DMS79 treated with DMSO at 0.1 percent for 48 hours (cell line): ENCODE results near the gene GALNT7.
A peak's percentile ranks its signal among the peaks of the same experiment; 100 is the strongest.
"Not testable (repeated sequence)": the region's sequence is repeated elsewhere in the genome, so short reads cannot be mapped to it uniquely, and the experiment has no call there.

Source experiments
- DNase-seq: peaks from one replicate; lab custom pipeline; 2025; lab: John Stamatoyannopoulos, UW

GALNT7 gene

DNA sequence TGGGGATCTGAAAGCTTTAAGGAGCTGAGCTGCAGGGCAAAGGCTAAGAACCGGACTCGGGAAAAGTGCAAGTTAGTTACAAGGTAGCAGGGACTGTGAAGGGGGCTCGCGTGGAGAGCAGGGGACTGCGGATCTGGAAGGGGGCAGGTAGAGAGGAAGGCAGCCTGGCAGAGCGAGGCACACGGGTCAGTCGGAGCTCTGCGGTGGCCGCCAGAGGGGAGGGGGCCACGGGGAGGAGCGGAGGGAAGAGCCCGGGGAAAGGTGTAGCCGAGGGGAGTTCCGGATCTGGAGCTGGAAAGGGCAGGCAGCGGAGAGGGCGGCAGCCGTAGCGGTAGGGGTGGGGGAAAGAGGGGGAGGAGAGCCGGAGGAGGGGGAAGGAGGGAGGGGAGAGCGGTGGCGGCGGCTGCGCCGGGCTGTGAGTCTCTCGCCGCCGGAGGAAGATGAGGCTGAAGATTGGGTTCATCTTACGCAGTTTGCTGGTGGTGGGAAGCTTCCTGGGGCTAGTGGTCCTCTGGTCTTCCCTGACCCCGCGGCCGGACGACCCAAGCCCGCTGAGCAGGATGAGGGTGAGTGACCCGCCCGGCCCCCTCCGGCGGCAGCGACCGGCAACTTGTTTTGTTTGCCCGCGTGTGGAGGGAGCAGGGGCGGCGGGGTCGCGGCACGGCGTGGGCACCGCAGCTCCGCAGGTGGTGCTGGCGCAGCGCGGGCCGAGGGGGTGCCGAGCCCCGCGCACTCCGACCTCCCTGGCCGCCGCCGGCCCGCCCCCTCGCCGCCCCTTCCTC lies at the start of gene GALNT7:
TSS of gene GALNT7 (plus strand) at position 416 of the 782 bp plus-strand sequence. CDS start at position 441, 25 bp downstream.
- peak; percentile 48 for DNase-seq

DNA sequence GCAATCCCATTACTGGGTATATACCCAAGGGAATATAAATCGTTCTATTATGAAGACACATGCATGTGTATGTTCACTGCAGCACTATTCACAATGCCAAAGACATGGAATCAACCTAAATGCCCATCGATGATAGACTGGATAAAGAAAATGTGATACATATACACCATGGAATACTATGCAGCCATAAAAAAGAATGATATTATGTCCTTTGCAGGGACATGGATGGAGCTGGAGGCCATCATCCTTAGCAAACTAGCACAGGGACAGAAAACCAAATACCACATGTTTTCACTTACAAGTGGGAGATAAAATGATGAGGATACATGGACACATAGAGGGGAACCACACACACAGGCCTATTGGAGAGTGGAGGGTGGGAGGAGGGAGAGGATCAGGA lies 49.8 kb upstream of the GALNT7 start:
- not testable (repeated sequence) for DNase-seq

DNA sequence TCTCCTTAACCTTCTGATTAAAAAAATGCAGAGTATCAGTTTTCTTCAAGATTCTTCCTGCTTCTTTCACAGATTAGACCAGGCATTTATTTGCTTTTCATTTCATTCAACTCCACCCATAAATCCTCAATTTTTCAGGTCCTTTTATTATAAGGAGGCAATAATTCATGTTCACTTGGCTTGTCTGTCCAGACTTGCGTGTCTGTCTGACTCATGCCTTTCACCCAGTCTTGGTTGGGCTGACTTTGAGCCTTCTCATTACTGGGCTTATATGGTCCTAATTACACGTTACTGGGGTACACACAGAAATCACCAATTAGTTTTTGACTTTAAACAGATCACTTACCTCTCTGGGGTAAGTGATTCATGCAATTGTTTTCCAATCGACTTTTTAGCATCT lies 48.8 kb upstream of the GALNT7 start:
- DNase-seq = no peak

- no peak for DNase-seq
Measured at GRCh38 chr4:173121076-173121561, 47.5 kb upstream of the GALNT7 start.

- no peak for DNase-seq
Measured at GRCh38 chr4:173124209-173124865, 44.3 kb upstream of the GALNT7 start.

- DNase-seq = no peak
Measured at GRCh38 chr4:173125216-173125812, 43.3 kb upstream of the GALNT7 start.

DNA sequence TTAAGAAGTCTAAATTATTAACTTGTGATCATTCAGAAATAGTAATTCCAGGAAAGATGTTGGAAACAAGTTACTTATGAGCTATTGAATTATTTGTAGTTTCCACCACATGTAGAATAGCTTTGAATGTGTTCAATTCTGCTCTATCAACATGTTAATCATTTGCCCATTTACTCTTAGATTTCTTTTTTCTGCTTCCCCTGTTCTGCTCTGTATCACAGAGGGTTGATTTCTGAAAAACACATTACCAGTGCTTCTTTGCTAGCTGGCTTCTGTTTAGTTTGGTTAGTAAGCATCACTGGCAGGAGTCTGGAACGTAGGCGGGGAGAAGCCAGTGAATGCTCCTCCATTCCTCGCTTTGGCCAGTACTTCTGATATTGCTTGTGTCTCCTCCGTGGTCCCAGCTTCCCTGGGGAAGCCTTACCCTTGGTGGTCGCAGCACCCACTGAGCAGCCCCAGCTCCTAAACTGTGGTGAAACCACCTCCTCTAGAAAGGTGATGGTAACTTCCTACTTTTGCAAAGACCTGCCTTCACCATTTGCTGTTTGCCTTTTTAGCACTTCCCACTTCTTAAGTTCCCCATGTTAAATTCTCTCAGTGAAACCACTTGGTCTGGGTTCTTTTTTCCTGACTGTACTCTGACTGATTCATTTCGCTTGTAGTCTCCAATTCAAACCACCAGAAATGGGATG lies 40.3 kb upstream of the GALNT7 start:
- DNase-seq = no peak

DNA sequence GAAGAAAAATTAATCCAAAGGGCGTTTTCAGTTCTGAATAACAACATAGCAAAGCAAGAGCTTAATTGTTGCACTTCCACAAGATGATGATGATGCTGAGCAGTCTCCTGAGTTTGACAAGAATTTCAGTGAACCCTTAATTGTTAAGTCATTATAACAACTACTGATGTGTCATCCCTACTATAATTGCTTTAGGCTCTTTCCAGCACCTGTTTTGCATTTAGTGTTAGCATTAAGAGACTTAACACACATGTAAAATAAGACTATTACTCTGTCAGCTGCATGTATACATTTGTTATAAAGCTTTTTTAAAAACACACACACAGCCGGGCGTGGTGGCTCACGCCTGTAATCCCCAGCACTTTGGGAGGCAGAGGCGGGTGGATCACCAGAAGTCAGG lies 37.9 kb upstream of the GALNT7 start:
- DNase-seq = no peak

GRCh38 chr4:173134426-173134825 lies 34.2 kb upstream of the GALNT7 start:
- no peak for DNase-seq

GRCh38 chr4:173135241-173135847 lies 33.3 kb upstream of the GALNT7 start:
- DNase-seq = no peak

GRCh38 chr4:173138624-173139023 lies 30.0 kb upstream of the GALNT7 start:
- no peak for DNase-seq

DNA sequence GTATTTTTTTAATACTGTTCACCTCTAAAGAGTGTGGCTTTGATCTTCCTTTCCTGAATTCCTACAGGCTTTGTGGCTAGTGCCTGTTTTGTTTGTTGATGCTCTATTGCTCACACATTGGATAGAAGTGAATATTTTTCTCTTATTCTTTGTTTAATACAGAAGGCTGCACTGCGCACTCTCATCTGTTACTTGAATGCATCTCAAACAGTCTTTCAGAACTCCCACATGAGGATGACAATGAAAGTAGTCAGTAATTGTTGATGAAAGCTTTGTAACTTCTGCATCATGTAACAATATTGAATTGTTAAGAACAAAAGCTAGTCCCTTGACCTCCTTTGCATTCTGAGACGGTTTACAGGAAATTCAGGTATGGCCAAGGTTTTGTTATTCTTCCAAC lies 29.1 kb upstream of the GALNT7 start:
- no peak for DNase-seq

DNA sequence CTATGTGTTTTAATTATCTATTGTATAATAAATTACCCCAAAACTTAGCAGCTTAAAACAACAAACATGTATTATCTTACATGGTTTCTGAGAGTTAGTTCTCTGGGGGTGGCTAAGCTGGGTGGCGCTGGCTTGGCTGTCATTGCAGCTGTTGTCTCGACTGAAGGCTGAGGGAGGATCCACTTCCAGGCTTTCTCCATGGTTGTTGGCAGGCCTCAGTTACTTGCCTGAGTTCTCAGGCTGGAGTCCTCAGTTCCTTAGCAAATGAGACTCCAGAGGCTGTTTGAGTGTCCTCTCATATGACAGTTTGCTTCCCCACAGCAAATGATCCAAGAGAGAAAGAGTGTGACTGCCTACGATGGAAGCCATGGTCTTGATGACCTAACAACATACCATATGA lies 23.5 kb upstream of the GALNT7 start:
- no peak for DNase-seq

- DNase-seq = no peak
Measured at GRCh38 chr4:173146456-173146855, 22.2 kb upstream of the GALNT7 start.

- no peak for DNase-seq
Measured at GRCh38 chr4:173151496-173151895, 17.1 kb upstream of the GALNT7 start.

DNA sequence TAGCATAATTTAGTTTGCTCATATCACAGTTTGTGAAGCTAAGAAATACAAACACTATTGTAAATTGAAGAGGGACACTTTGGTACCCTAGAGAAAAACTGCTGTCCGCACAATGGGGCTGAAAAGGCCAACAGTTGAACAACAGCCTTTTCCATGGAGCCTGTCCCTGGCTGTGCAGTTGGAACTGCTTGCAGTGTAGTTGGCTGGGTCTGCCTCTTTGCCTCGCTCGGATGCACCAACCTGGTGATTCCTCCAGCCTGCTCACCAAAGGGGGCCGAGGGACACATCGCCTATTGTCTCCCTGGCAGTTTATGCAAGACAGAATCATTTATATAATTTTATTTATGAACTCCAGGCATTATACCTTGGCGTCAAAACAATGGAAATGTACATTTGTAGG lies 16.5 kb upstream of the GALNT7 start:
- DNase-seq = no peak

GRCh38 chr4:173153445-173153844 lies 15.2 kb upstream of the GALNT7 start:
- DNase-seq = no peak

- no peak for DNase-seq
Measured at GRCh38 chr4:173159791-173160190, 8.8 kb upstream of the GALNT7 start.

- DNase-seq = no peak
Measured at GRCh38 chr4:173160871-173161270, 7.7 kb upstream of the GALNT7 start.

GRCh38 chr4:173161311-173161710 lies 7.3 kb upstream of the GALNT7 start:
- DNase-seq = no peak

- DNase-seq = no peak
Measured at GRCh38 chr4:173165706-173166105, 2.9 kb upstream of the GALNT7 start.

DNA sequence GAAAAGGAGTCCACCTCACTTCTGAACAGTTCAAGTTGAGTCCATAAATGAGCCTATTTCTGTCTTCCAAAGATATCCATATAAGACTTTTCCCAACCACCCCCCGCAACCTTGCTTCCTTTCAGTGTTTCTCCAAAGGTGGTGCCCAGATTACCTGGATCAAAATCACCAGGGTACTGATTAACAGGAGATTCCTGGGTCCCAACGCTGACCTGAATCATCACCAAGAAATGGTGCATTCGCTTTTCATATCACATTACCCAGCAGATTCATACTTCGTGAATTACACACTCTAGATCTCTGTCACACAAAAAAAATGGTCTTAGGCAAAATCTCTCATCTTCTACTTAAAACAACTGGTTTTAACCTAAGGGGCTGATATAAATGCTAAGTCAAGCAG lies 2.1 kb upstream of the GALNT7 start:
- DNase-seq = no peak
